HEK293 (cell line): ENCODE data around the gene CDH23.

Experiments
- BCL11A ChIP-seq: fragments of 450-650 bp; formaldehyde crosslinking; IDR thresholded peaks from 2 replicates; pipeline ENCODE4 v1.5.1; 2016; ENCODE audit warnings: low read depth, missing biosample characterization, missing genetic modification characterization
- EGR2 ChIP-seq: fragments of 450-650 bp; formaldehyde crosslinking; IDR thresholded peaks from 2 replicates; pipeline ENCODE4 v1.5.1; 2016; ENCODE audit warnings: low read depth, missing biosample characterization, missing genetic modification characterization
- GLI4 ChIP-seq: fragments of 450-650 bp; formaldehyde crosslinking; IDR thresholded peaks from 2 replicates; pipeline ENCODE4 v1.5.1; 2016; ENCODE audit warnings: missing biosample characterization, missing genetic modification characterization
- GLIS2 ChIP-seq: fragments of 450-650 bp; formaldehyde crosslinking; IDR thresholded peaks from 2 replicates; pipeline ENCODE4 v1.5.1; 2016; ENCODE audit warnings: missing biosample characterization, missing genetic modification characterization
- REPIN1 ChIP-seq: fragments of 450-650 bp; formaldehyde crosslinking; IDR thresholded peaks from 2 replicates; pipeline ENCODE4 v1.5.1; 2017; ENCODE audit warnings: missing biosample characterization, missing genetic modification characterization, low read depth
- SCRT2 ChIP-seq: fragments of 450-650 bp; formaldehyde crosslinking; IDR thresholded peaks from 2 replicates; pipeline ENCODE4 v1.5.1; 2016; ENCODE audit warnings: missing biosample characterization, missing genetic modification characterization
- ZBTB17 ChIP-seq: fragments of 450-650 bp; formaldehyde crosslinking; IDR thresholded peaks from 2 replicates; pipeline ENCODE4 v1.5.1; 2016; ENCODE audit warnings: missing biosample characterization, missing genetic modification characterization
- ZBTB8A ChIP-seq: fragments of 450-650 bp; formaldehyde crosslinking; IDR thresholded peaks from 2 replicates; pipeline ENCODE4 v1.5.1; 2016; ENCODE audit warnings: missing biosample characterization, missing genetic modification characterization
- ZFP37 ChIP-seq: fragments of 450-650 bp; formaldehyde crosslinking; IDR thresholded peaks from 2 replicates; pipeline ENCODE4 v1.5.1; 2016; ENCODE audit warnings: missing biosample characterization, missing genetic modification characterization
- ZNF112 ChIP-seq: fragments of 450-650 bp; formaldehyde crosslinking; IDR thresholded peaks from 2 replicates; pipeline ENCODE4 v1.5.0; 2017; ENCODE audit warnings: missing biosample characterization, missing genetic modification characterization
- ZNF114 ChIP-seq: fragments of 450-650 bp; formaldehyde crosslinking; IDR thresholded peaks from 2 replicates; pipeline ENCODE4 v1.5.0; 2017; ENCODE audit warnings: missing biosample characterization, missing genetic modification characterization
- ZNF19 ChIP-seq: fragments of 450-650 bp; formaldehyde crosslinking; IDR thresholded peaks from 2 replicates; pipeline ENCODE4; 2016; ENCODE audit warnings: missing biosample characterization, missing genetic modification characterization, low read depth
- ZNF223 ChIP-seq: fragments of 450-650 bp; formaldehyde crosslinking; IDR thresholded peaks from 2 replicates; pipeline ENCODE4 v1.5.1; 2016; ENCODE audit warnings: missing biosample characterization, missing genetic modification characterization
- ZNF23 ChIP-seq: fragments of 450-650 bp; formaldehyde crosslinking; IDR thresholded peaks from 2 replicates; pipeline ENCODE4 v1.5.1; 2016; ENCODE audit warnings: missing biosample characterization, missing genetic modification characterization, borderline replicate concordance
- ZNF423 ChIP-seq: fragments of 450-650 bp; formaldehyde crosslinking; IDR thresholded peaks from 2 replicates; pipeline ENCODE4 v1.5.1; 2016; ENCODE audit warnings: missing biosample characterization, missing genetic modification characterization
- ZNF510 ChIP-seq: fragments of 450-650 bp; formaldehyde crosslinking; IDR thresholded peaks from 2 replicates; pipeline ENCODE4 v1.5.1; 2018; ENCODE audit warnings: mild to moderate bottlenecking, missing genetic modification characterization, missing biosample characterization; ENCODE audit not compliant: insufficient replicate concordance
- ZNF518A ChIP-seq: fragments of 450-650 bp; formaldehyde crosslinking; conservative IDR thresholded peaks from 2 replicates; pipeline ENCODE4 v1.5.1; 2016; ENCODE audit warnings: low read depth, missing biosample characterization, missing genetic modification characterization
- ZNF521 ChIP-seq: fragments of 450-650 bp; formaldehyde crosslinking; IDR thresholded peaks from 2 replicates; pipeline ENCODE4 v1.5.1; 2017; ENCODE audit warnings: missing biosample characterization, mild to moderate bottlenecking, missing genetic modification characterization
- ZNF610 ChIP-seq: fragments of 450-650 bp; formaldehyde crosslinking; IDR thresholded peaks from 2 replicates; pipeline ENCODE4 v1.5.1; 2016; ENCODE audit warnings: missing biosample characterization, missing genetic modification characterization, borderline replicate concordance
- ZNF792 ChIP-seq: fragments of 450-650 bp; formaldehyde crosslinking; IDR thresholded peaks from 2 replicates; pipeline ENCODE4 v1.5.1; 2016; ENCODE audit warnings: missing biosample characterization, missing genetic modification characterization
- TF ChIP-seq, protein P1 (sequence below): fragments of 450-650 bp; formaldehyde crosslinking; IDR thresholded peaks from 2 replicates; pipeline ENCODE4 v1.5.1; 2016; ENCODE audit warnings: missing biosample characterization, missing genetic modification characterization
- TF ChIP-seq, protein P2 (sequence below): fragments of 450-650 bp; formaldehyde crosslinking; IDR thresholded peaks from 2 replicates; pipeline ENCODE4 v1.5.1; 2016; ENCODE audit warnings: missing biosample characterization, missing genetic modification characterization

The CDH23 gene

GRCh38 chr10:71807557-71808510 lies 411.1 kb downstream of the CDH23 start (continued):
- no peak for TF ChIP-seq ZNF23 (tag by site-specific recombination)
- TF ChIP-seq, protein P1, sequence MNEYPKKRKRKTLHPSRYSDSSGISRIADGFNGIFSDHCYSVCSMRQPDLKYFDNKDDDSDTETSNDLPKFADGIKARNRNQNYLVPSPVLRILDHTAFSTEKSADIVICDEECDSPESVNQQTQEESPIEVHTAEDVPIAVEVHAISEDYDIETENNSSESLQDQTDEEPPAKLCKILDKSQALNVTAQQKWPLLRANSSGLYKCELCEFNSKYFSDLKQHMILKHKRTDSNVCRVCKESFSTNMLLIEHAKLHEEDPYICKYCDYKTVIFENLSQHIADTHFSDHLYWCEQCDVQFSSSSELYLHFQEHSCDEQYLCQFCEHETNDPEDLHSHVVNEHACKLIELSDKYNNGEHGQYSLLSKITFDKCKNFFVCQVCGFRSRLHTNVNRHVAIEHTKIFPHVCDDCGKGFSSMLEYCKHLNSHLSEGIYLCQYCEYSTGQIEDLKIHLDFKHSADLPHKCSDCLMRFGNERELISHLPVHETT (tag by site-specific recombination): no peak
- TF ChIP-seq ZNF521 (tag by site-specific recombination): no peak
- TF ChIP-seq REPIN1: no peak
- TF ChIP-seq GLIS2 (tag by site-specific recombination): no peak
- TF ChIP-seq ZNF114 (tag by site-specific recombination): no peak
- no peak for TF ChIP-seq ZNF423 (tag by site-specific recombination)
- TF ChIP-seq ZNF792 (tag by site-specific recombination): no peak
- TF ChIP-seq ZBTB17 (tag by site-specific recombination): peak; percentile 71; the same call in 1 of the 2 replicates
- no peak for TF ChIP-seq SCRT2 (tag by site-specific recombination)
- TF ChIP-seq EGR2 (tag by site-specific recombination): peak; percentile 55
- no peak for TF ChIP-seq GLI4 (tag by site-specific recombination)
- TF ChIP-seq, protein P2, sequence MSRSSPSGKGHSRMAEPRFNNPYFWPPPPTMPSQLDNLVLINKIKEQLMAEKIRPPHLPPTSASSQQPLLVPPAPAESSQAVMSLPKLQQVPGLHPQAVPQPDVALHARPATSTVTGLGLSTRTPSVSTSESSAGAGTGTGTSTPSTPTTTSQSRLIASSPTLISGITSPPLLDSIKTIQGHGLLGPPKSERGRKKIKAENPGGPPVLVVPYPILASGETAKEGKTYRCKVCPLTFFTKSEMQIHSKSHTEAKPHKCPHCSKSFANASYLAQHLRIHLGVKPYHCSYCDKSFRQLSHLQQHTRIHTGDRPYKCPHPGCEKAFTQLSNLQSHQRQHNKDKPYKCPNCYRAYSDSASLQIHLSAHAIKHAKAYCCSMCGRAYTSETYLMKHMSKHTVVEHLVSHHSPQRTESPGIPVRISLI (tag by site-specific recombination): no peak
- TF ChIP-seq ZNF112 (tag by site-specific recombination): no peak
- TF ChIP-seq ZFP37 (tag by site-specific recombination): no peak
- no peak for TF ChIP-seq ZNF510 (tag by site-specific recombination)
- TF ChIP-seq ZBTB8A (tag by site-specific recombination): no peak
- TF ChIP-seq ZNF223 (tag by site-specific recombination): no peak
- no peak for TF ChIP-seq ZNF610
- no peak for TF ChIP-seq ZNF518A (tag by site-specific recombination)
- TF ChIP-seq BCL11A (tag by site-specific recombination): no peak
- TF ChIP-seq ZNF19 (tag by site-specific recombination): no peak
- TF ChIP-seq, all 188 proteins: peak for 4
